22Rv1 (cell line): ENCODE results near the gene CAPN15.

ENCODE experiments used
- ZFX ChIP-seq: fragments of 450-650 bp; IDR thresholded peaks from 2 replicates; pipeline ENCODE4 v1.6.1; 2017; ENCODE audit warnings: antibody characterized with exemption, borderline replicate concordance
- TF ChIP-seq, protein P1 (sequence below): fragments of 450-650 bp; IDR thresholded peaks from 2 replicates; pipeline ENCODE4 v1.5.1; 2017; ENCODE audit warnings: mild to moderate bottlenecking

DNA sequence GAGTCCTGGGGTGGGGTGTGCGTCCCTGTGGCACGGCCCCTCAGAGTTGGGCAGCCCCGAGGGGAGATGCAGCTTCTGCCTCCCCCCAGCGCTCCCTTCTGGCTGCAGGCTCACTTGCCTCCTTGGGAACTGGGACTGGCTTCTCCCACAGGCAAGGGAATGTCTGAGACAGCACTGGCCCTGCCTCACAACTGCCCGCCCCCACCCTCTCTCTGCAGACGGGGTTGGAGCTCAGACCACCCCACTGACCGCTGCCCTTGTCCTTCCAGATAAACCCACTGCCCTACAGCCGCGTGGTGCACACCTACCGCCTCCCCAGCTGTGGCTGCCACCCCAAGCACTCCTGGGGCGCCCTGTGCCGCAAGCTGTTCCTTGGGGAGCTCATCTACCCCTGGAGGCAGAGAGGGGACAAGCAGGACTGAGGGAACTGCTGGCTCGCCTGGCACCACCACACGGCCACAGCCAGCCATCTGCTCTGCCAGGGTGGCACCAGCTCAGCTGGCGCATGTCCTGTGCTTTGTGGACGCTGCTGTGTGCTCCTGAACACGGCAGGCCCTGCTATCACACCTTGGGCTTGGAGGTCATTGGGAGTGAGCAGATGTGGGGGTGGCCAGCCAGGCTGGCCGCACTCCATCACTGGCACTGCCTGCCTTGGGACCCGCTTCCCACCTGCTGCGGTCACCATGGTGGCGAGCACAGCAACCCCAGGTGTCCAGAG lies 55.3 kb downstream of the CAPN15 start:
- TF ChIP-seq, protein P1, sequence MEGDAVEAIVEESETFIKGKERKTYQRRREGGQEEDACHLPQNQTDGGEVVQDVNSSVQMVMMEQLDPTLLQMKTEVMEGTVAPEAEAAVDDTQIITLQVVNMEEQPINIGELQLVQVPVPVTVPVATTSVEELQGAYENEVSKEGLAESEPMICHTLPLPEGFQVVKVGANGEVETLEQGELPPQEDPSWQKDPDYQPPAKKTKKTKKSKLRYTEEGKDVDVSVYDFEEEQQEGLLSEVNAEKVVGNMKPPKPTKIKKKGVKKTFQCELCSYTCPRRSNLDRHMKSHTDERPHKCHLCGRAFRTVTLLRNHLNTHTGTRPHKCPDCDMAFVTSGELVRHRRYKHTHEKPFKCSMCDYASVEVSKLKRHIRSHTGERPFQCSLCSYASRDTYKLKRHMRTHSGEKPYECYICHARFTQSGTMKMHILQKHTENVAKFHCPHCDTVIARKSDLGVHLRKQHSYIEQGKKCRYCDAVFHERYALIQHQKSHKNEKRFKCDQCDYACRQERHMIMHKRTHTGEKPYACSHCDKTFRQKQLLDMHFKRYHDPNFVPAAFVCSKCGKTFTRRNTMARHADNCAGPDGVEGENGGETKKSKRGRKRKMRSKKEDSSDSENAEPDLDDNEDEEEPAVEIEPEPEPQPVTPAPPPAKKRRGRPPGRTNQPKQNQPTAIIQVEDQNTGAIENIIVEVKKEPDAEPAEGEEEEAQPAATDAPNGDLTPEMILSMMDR, result no peak
- TF ChIP-seq ZFX, result no peak
